GM19025 (cell line): Measurements from ENCODE around the gene DUOXA2.
A peak's percentile ranks its signal among the peaks of the same experiment; 100 is the strongest.

Experiments used
- ATAC-seq: cut with Tn5 transposase; IDR thresholded peaks from one replicate; pipeline ENCODE4 v1.9.1; 2021; ENCODE audit warnings: mild to moderate bottlenecking, low read depth, moderate library complexity; ENCODE audit not compliant: unreplicated experiment

Gene DUOXA2

GRCh38 chr15:45151998-45152828 lies 38.1 kb downstream of the DUOXA2 start:
- no peak for ATAC-seq

GRCh38 chr15:45155739-45156138 lies 41.6 kb downstream of the DUOXA2 start:
- no peak for ATAC-seq

DNA sequence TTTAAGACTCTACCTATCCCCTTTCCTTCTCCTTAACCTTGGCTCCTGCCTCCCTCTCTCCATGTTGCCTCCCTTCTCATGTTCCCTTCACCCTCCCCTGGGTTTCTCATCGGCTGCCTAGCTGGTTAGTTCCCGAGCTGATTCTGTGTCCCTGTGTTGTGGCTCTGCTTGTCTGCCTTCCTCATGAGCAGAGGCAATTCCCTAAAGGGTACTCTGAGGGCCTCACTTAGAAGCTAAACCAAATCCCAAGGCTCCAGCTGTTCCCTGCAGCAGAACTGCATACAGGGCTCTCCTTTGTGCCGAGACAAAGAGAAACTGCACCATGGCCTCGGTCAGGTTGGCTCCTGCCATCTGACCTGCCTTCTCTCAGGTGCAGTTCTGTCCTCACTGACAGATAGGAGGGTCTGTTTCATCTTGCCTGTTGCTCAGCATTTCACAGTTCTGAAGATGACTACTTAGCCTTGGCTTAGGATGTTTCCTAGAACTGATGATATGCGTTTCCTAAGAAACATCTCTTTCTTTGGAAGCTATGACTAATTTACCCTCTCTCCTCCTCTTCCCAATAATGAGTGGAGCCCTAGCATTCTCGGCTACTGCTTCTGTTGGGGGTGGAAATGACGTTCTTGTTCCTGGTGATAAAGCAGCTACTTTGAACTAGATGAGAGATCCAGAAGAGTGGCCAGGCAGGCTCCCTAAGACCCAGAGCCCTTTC lies 42.8 kb downstream of the DUOXA2 start:
- no peak for ATAC-seq

- ATAC-seq, result no peak
These were observed 43.8 kb downstream of the DUOXA2 start for GRCh38 chr15:45157974-45158373.

- ATAC-seq, result no peak
These were observed 47.5 kb downstream of the DUOXA2 start for GRCh38 chr15:45161666-45162065.

DNA sequence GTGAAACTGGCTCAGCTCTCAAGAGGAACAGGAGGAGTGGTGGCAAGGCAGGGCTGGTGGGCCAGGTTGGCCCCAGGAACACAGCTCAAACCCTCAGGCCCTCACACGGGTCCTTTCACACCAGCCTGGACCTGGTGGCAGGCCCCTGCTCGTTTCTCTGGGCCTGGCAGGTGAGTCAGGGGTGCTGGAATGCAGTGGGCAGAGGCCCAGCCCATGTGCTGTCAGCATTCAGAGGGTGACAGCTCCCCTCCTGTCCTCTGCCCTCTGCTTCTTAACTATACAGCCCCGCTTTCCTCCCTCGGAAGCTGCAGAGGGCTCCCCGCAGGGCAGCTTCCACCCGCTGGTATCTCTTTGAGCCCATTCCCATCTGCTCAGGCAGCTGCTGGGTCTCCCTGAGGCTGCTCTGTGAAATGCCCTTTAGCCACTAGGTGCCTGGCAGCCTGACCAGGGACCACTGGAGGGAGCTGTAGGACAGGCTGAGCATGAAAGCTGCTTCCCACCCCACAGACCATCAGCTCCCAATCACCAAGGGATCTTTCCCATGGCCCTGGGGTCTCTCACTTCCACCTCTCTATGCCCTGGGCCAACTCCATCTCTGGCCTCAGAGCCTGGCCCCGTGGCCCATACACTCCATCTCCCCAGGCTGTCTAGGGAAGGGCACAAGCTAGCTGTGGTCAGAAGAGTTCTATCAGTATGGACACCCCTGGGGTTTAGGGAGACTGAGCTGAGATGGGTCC lies 48.8 kb downstream of the DUOXA2 start:
- ATAC-seq, result no peak

DNA sequence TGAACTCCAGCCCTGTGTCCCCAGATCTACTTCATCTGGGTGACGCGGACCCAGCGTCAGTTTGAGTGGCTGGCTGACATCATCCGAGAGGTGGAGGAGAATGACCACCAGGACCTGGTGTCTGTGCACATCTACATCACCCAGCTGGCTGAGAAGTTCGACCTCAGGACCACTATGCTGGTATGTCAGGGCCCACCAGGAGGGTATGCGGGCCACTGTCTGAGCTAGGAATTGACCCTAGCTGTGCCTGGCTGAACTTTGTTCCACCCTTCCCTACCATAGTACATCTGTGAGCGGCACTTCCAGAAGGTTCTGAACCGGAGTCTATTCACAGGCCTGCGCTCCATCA lies 49.4 kb downstream of the DUOXA2 start:
- no peak for ATAC-seq

DNA sequence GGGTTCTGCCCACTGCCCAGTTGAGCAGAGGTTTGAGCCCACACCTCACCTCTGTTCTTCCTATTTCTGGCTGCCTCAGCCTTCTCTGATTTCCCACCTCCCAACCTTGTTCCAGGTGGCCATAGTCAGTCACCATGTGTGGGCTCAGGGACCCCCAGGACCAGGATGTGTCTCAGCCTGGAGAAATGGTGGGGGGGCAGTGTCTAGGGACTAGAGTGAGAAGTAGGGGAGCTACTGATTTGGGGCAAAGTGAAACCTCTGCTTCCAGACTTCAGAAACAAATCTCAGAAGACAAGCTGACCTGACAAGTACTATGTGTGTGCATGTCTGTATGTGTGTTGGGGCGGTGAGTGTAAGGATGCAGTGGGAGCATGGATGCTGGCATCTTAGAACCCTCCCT lies 50.8 kb downstream of the DUOXA2 start:
- ATAC-seq, result no peak

DNA sequence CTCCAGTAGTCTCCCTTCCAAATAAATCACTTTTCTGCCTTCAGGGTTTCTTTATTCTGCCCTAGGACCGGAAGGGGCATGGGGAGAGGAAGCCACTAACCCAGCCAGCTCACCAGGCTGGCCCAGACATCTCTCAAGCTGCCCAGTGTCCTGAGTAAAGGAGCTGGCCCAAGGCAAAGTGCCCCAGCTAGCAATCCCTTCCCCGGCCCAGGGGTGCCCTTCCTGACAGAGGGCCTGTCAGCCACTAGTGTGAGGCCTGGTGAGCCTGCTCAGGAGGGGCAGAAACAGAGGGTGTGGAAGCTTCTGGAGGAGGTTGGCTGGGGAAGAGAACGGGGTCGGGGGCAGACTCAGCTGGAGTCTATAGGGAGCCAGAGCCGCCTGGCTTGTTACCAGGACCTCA lies 51.4 kb downstream of the DUOXA2 start:
- ATAC-seq, result no peak

DNA sequence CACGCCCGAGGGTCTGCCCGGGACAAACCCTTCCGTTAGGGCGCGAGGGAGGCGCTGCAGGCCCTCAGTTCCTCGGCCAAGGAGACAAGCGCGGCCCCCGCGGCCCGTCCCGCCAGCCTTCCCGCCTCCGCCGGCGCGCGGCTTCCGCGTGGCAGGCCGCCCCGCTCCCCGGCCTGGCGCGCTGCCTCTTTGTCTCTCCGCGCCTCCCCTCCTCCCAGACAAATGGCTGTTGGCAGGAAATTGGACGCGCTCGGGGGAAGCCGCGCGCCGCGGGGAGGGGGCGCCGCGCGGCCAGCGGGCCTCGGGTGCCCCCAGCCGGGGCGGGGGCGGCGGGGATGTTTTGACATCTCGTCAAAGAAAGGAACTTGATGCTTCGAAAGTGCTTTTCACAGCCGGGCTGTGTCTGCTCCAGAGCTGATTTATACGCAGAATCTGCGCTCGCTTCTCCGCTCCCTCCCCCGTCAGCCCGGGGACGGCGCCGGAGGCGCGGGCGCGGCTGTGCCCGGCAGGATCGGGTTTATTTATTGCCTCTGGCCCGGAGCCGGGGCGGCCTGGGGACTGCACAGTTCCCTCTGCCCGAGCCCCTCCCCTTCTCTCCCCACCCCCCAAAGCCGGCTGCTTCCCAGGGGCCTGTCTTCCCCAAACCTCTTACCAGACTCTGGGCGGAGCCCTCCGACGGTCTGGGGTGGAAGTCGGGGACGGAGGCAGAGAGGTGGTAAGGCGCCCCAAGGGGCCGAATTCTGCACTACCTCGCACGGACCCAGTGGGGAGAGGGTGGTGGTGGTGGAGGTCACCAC lies 52.9 kb downstream of the DUOXA2 start:
- peak; percentile 90 for ATAC-seq

DNA sequence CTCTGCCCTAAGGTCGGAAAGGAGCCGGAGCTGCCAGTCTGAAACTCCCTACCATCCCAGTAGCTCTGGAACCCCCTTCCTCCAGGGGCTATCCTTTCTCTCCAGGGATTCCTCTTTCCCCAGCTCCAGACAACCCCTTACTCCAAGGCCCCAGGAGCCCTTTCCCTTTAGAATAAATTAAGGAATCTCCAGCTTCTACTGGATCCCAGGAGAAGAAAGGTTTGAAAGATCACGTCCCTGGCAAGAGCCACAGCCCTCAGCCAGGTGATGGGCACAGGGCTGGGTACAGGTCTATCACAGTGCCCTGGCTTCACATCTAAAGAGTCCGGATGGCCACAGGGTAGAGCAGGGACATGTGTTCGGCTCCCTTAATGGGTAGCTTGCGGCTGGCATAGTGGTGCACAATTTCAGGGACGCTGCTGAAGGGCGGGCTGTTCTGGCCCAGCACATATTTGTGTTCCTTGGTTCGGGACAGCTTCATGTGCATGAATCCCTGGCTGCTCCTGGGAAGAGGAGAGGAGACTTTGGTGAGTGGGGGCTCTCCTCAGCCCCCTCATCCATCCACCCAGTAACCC lies 53.6 kb downstream of the DUOXA2 start:
- no peak for ATAC-seq
